COLO668 (cell line): ENCODE measurements around the gene CRIP1.

Source experiments
- DNase-seq: peaks from one replicate; lab custom pipeline; 2025; ENCODE audit not compliant: unreplicated experiment; lab: John Stamatoyannopoulos, UW

The CRIP1 gene

GRCh38 chr14:105480199-105480746 lies 6.4 kb upstream of the CRIP1 start:
- no peak for DNase-seq

DNA sequence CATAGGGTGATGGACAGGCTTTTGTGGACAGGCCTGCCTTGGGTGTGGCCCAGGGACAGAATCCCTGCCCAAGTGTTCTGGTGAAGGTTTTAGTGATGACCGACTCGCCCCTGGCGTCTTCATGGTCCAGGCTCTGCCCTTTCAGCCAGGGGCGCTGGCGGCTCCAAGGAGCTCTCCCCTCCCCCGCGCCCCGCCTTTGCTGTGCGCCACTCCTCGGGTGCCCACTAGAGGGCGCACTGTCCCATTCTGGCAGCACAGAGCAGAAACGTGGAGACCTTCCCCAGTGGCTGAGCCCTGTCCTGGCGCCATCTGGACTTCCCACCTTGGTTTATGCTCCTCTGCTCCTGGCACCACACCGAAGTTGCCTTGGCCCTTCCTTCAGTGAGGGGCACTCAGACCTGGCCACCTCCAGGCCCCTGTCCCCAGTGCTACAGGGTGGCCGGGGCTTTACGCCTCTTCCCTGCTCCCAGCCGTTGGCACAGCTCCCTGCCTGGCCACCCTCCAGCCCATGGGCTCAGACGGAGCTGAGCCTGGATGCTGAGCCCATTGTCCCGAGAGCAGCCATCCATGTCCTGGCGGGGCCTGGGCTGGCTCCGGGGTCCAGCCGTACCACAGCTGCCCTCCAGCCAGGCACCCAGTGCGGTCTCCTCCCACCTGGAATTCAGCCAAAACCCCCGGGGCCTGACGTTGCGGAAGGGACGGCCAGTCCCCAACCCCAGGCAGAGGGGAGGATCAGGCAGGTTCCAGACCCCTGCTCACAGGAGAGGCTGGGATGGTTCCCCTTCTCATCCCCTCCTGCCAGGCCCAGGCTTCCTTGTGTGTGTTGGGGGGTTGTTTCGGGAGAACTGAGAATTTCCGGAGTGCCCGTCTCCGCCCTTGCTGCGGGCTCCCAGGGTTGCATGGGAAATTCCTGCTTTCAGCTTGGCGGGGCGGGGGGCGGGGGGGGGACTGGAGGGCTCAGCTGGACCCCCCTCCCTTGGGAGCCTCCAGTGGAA lies 5.6 kb upstream of the CRIP1 start:
- DNase-seq = peak; percentile 97

DNA sequence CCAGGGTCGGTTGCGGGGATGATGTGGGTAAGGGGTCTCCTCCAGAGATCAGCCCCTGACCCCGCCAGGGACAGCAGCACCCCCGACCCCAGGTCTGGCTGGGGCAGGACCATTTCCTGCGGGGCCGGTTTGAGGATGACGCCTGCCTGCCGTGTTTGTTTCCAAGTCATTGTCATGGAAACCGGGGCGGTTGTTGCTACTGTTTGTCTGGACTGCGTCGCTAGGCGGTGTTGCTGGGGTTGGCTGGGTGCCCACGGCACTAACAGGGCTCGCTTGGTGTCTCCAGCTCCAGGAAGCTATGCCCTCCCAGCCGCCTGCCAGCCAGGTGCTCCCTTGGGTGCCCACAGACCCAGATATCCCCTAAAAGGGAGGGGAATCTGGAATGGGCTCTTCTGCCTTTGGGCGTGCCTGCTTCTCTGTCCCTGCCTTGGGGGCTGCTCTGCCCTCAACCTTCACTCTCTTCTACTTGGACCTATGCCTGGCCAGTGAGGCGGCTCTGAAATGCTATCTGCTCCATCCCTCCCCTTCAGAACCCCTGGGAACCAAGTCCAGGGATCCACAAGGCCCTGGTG lies 4.7 kb upstream of the CRIP1 start:
- peak; percentile 99 for DNase-seq

DNA sequence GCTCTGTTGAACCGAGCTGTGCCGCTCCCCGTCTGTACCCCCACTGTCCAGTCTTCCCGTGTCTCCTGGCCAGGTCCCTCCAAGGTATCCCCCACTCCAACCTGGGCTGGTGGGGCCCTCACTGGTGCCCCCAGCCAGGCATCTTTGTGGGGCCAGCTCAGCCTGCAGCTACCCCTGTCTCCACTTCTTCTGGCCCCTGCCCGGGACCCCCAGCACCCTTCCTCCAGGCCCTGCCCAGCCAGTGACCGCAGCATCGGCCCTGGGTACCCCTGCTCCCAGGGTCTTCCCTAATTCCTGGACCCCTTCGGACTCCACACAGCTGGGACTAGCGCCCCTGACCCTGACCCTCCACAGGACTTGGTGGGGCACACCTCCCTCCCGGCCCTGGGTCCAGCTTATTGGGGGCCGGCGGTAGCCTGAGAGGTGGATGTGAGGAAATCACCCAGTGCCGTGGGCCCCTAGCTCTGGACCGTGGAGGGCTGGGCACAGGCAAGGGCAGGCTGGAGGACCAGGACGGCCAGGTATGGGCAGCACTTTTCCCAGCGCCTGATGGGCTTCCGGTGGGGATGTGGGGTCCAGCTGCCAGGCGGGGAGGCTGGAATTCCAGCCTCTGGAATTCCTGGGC lies 4.1 kb upstream of the CRIP1 start:
- no peak for DNase-seq

DNA sequence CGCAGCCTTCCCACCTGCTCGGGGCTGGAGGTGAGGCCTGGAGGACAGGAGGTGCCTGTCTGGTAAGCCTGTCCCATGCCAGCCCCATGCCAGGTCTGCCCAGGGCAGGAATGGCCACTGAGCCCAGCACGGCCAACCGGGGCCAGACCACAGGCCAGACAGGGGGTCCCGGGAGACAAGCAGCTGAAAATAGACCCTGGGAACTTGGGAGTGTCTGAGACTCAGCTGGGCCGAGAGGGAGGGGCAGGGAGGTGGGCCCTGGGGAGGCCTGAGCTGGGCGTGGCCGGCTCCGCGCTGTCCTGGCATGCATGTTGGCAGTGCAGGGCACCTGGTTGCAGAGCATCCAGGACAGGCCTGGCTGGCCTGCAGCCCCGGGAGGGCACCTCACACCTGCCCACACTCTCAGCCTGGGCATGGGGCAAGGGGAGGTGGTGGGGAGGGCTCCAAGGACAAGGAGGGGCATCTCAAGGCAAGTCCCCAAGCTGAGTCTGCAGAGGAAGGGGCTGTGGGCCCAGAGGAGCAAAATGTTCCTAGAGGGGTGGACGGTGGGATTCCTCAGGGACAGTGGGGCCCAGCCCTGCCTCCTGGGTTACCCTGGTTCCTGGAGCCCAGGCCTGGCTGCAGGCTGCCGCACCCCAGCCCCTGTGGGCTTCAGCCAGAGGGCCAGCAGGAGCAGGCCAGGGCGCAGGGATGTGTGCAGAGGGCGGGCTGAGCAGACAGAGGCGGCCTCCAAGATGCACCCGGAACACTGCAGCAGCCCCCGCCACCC lies 3.2 kb upstream of the CRIP1 start:
- DNase-seq = no peak

- peak; percentile 45 for DNase-seq
Observed at GRCh38 chr14:105484069-105484996, 2.4 kb upstream of the CRIP1 start.

GRCh38 chr14:105484997-105485393 lies 1.7 kb upstream of the CRIP1 start:
- DNase-seq = no peak

DNA sequence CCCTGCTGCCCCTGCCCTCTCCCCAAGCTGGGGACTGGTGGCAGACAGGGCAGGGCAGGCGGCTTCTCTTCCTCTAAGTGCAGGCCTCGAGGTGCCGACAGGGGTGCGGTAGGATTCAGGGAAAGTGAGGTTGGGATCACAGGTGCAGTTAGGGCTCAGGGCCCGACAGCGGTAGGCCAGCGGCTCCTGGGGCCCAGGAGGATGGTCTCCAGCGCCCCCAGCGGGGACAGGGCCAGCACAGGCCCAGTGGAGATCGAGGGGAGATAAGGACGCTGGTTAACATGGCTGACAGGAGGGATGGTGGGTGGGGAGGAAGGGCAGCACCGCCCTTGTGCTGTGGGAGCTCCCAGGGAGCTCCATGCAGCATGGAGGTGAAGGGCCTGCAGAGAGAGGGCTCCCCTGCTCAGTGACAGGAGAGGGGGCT lies 935 bp upstream of the CRIP1 start:
- DNase-seq = peak; percentile 74

DNA sequence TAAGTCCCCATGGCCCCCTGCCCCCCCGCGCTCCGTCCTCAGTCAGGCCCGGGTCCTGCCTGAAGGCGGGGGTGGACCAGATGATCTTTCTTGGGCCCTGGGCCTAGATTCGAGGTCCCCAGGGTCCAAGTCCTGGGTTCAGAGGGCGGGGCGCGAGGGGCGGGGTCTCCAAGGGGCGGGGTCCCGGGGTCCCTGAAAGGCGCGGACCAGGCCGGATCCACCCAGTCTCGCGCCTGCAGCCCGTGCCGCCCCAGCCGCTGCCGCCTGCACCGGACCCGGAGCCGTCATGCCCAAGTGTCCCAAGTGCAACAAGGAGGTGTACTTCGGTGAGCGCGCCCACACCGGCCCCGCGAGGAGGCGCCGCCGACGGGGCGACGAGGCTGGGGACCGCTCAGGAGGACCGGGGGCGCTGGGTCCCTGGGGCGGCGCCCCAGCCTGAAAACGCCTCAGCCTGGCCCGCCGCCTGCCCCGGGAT lies 325 bp downstream of the CRIP1 start:
- DNase-seq = peak; percentile 44

- peak; percentile 74 for DNase-seq
Observed at GRCh38 chr14:105487449-105487985, 831 bp downstream of the CRIP1 start.

DNA sequence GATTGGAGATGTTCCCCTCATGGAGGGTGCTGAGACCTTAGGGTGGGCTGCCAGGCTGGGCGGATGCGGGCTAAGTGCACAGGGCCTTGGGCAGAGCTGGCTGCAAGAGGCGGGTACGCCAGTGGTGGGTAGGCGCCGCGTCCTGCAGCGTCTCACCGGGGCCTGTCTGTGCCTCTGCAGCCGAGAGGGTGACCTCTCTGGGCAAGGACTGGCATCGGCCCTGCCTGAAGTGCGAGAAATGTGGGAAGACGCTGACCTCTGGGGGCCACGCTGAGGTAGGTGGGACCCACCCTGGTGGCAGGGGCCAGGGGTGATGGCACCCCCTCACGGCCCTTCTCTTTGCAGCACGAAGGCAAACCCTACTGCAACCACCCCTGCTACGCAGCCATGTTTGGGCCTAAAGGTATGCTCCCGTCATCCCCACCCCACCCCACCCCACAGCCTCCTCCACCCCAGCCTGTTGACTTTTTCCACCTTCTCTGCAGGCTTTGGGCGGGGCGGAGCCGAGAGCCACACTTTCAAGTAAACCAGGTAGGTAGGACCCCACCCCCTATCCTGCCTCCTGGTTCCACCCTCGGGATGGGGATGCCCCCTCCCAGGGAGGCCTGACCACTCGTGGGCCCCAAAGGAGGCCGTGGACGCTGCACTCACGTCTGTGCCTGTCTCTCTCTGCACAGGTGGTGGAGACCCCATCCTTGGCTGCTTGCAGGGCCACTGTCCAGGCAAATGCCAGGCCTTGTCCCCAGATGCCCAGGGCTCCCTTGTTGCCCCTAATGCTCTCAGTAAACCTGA lies 1.5 kb downstream of the CRIP1 start:
- peak; percentile 29 for DNase-seq

DNA sequence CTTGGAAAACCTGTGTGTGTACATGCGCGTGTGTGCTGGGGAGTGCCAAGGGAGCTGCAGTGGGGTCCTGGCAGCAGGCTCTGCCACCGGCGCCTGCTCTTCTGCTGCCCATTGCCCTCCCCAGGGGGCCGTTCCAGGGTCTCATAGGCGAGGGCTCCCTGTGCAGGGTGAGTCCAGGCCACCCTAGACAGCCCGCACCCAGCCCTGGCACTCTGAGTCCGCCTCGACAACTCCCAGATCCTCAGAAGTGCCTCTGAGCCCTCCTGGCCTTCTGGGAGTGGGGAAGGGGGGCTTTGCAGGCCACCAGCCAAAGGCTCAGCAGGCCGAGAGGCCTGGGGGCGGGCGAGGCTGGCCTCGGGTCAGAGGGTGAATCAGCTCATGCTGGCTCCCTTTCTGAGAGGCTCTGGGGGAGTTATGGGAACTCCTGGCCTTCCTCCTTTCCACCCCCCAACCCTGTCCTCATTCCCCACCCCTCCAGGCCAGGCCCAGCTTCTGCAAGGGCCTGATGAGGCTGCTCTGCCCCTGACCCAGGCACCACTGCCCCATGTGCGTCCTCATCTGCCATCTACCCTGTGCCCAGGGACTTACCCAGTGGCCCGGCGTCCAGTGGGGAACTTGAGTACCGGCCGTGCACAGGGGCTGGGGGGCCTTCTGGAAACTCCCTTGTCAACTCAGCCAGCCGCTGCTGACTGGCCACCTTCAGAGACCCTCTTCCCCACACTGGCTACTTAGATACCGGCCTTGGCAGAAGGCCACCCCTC lies 2.3 kb downstream of the CRIP1 start:
- DNase-seq = no peak

GRCh38 chr14:105489542-105490266 lies 3.0 kb downstream of the CRIP1 start:
- peak; percentile 90 for DNase-seq

GRCh38 chr14:105490267-105490571 lies 3.5 kb downstream of the CRIP1 start:
- DNase-seq = no peak

- DNase-seq = peak; percentile 100
Observed at GRCh38 chr14:105490572-105491365, 4.1 kb downstream of the CRIP1 start, which contains the start of gene TEDC1. TEDC1 (plus strand) TSS chr14:105491246; CDS start chr14:105491376, 130 bp downstream.

DNA sequence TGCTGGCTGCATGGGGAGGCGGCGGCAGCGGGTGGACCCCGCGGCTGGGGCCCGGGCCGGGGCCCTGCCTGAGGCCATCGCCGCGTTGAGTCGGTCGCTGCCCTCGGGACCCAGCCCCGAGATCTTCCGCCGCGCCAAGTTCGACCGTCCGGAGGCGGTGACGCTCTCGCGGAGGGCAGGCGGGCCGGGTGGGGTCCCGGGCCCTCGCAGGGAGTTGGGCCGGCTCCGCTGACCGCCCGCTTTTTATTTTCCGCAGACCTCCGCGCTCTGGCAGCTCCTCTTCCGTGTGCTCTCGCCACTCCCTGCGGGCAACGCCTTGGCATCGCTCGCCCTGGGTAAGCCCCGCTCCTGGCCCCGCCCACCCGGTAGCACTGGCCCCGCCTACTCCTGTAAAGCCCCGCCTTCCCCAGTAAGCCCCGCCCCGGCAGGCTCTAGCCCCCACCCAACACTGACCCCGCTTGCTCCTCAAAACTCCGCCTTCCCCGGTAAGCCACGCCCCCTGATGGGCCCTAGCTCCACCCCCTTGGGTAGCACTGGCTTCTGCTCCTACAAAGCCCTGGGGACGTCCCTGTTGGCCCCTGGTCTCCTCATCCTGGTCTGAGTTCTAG lies 4.8 kb downstream of the CRIP1 start:
- DNase-seq = peak; percentile 82
